BJ (cell line): ENCODE results near the gene UCHL3. TPM values are rescaled to one million over a fixed set of nuclear protein-coding genes. Genes with fewer than 3 reads are reported as not detected.

Source experiments
- CTCF ChIA-PET: fragments of 350-600 bp; formaldehyde crosslinking; extraction: SDS; loops from one replicate; lab custom pipeline; 2021; ENCODE audit warnings: antibody characterized with exemption, inconsistent platforms; lab: Yijun Ruan, JAX
- POLR2A ChIA-PET: fragments of 300-600 bp; sonication (Branson Sonifier 250); formaldehyde crosslinking; extraction: SDS; loops from one replicate; lab custom pipeline; 2021; ENCODE audit warnings: antibody characterized with exemption; lab: Charles Lee
- DNase-seq: peaks from one replicate; pipeline ENCODE4 v3.0.0-alpha.2; 2011; ENCODE audit warnings: low read depth
- H3K27me3 ChIP-seq: 2 replicates; pipeline ENCODE4 v1.6.0; 2011; ENCODE audit warnings: low read length; ENCODE audit not compliant: control insufficient read depth, insufficient read depth
- H3K36me3 ChIP-seq: 2 replicates; pipeline ENCODE4 v1.5.1; 2011; ENCODE audit warnings: low read length; ENCODE audit not compliant: control insufficient read depth, insufficient read depth
- H3K4me3 ChIP-seq: 2 replicates; pipeline ENCODE4 v1.5.1; 2011; ENCODE audit warnings: low read depth, mild to moderate bottlenecking, control low read depth, low read length
- polyA plus RNA-seq: library from polyadenylated mRNA; depleted of rRNA; stranded (reverse); fragments of >200 nt; gene quantifications from 2 replicates; pipeline ENCODE4 v1.2.3, GENCODE V29; 2011
- TF ChIP-seq, protein P1 (sequence below): IDR thresholded peaks from 2 replicates; pipeline ENCODE4 v1.5.1; 2011; ENCODE audit warnings: low read depth, mild to moderate bottlenecking, control low read depth, inconsistent platforms, low read length, moderate library complexity; ENCODE audit not compliant: insufficient read depth

The UCHL3 gene
- polyA plus RNA-seq, 1 experiment, result 24.4 TPM

GRCh38 chr13:75550159-75550567 lies 572 bp downstream of the UCHL3 start:
- Histone ChIP-seq H3K36me3 (peaks cover 2% of the 10 kb centered on the region; the same call in 1 of the 2 replicates), H3K4me3 (peak overlapping the region; percentile 96), H3K27me3 (no peaks in the 10 kb centered on the region)
- CTCF ChIA-PET, result interaction anchor here (0.7 to 1.8 kb wide), 7 partner anchors 9 to 192 kb away, joined by 3 to 10 read pairs (median 3); partner anchors contain the start of gene TBC1D4
- TF ChIP-seq, protein P1, sequence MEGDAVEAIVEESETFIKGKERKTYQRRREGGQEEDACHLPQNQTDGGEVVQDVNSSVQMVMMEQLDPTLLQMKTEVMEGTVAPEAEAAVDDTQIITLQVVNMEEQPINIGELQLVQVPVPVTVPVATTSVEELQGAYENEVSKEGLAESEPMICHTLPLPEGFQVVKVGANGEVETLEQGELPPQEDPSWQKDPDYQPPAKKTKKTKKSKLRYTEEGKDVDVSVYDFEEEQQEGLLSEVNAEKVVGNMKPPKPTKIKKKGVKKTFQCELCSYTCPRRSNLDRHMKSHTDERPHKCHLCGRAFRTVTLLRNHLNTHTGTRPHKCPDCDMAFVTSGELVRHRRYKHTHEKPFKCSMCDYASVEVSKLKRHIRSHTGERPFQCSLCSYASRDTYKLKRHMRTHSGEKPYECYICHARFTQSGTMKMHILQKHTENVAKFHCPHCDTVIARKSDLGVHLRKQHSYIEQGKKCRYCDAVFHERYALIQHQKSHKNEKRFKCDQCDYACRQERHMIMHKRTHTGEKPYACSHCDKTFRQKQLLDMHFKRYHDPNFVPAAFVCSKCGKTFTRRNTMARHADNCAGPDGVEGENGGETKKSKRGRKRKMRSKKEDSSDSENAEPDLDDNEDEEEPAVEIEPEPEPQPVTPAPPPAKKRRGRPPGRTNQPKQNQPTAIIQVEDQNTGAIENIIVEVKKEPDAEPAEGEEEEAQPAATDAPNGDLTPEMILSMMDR, result no peak
- POLR2A ChIA-PET, result no interaction called here
- peak; percentile 14 for DNase-seq

- POLR2A ChIA-PET, result no interaction called here
- H3K4me3 ChIP-seq, result no peak overlapping the region
- H3K36me3 ChIP-seq, result peaks cover 2% of the 10 kb centered on the region; the same call in 1 of the 2 replicates
- H3K27me3 ChIP-seq, result no peaks in the 10 kb centered on the region
- no peak for DNase-seq
- CTCF ChIA-PET, result interaction anchor here (1.0 to 1.1 kb wide), 2 partner anchors 72 to 187 kb away, joined by 3 to 4 read pairs; partner anchors contain the start of gene TBC1D4
- TF ChIP-seq, protein P1, result no peak
Observed at GRCh38 chr13:75554464-75554863, 4.9 kb downstream of the UCHL3 start.

DNA sequence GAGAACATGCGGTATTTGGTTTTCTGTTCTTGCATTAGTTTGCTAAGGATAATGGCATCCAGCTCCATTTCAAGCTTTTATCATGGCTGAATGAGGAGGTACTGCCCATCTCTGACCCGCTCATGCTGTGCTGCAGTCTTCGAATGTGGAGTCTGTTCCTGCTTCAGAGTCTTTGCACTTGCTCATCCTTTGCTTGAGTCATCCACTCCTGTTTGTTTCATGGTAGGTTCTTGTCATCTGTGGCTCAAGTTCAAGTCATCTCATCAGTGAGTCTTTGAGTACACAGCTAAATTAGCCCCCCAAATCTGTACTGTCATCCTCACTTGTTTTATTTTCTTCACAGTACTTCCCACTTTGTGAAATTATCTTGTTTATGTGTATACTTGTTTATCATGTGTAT lies 5.4 kb downstream of the UCHL3 start:
- CTCF ChIA-PET, result interaction anchor here (1.0 to 1.1 kb wide), 2 partner anchors 72 to 188 kb away, joined by 3 to 4 read pairs; partner anchors contain the start of gene TBC1D4
- no peaks in the 10 kb centered on the region for H3K27me3 ChIP-seq
- TF ChIP-seq, protein P1, result no peak
- peaks cover 2% of the 10 kb centered on the region; the same call in 1 of the 2 replicates for H3K36me3 ChIP-seq
- no peak overlapping the region for H3K4me3 ChIP-seq
- POLR2A ChIA-PET, result no interaction called here
- DNase-seq, result no peak

GRCh38 chr13:75555836-75556235 lies 6.2 kb downstream of the UCHL3 start:
- ChIA-PET CTCF (no interaction called here), POLR2A (no interaction called here)
- TF ChIP-seq, protein P1, result no peak
- Histone ChIP-seq H3K27me3 (no peaks in the 10 kb centered on the region), H3K36me3 (peaks cover 2% of the 10 kb centered on the region; the same call in 1 of the 2 replicates), H3K4me3 (no peak overlapping the region)
- DNase-seq, result no peak

DNA sequence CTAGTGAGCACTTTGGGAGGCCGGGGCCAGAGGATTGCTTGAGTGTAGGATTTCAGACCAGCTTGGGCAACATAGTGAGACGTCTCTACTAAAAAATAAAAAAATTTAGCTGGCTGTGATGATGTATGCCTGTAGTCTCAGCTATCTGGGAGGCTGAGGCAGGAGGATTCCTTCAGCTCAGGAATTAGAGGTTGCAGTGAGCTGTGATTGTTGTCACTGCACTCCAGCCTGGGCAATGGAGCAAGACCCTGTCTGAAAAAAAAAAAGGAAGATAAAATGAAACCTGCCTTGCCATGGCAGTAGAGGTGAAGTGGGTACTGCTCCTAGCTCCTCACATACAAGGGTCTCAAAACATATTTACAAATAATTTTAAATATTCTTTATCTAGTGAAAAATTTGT lies 7.4 kb downstream of the UCHL3 start:
- POLR2A ChIA-PET, result no interaction called here
- CTCF ChIA-PET, result interaction anchor here (0.6 to 1.8 kb wide), 3 partner anchors 10 to 80 kb away, joined by 3 to 6 read pairs (median 4); partner anchors contain the start of gene TBC1D4
- TF ChIP-seq, protein P1, result no peak
- Histone ChIP-seq H3K4me3 (no peak overlapping the region), H3K27me3 (no peaks in the 10 kb centered on the region), H3K36me3 (peaks cover 2% of the 10 kb centered on the region; the same call in 1 of the 2 replicates)
- DNase-seq, result no peak
